UCSD-AML1 (cell line): Measurements from ENCODE around the gene TMEM174.
"Not testable (repeated sequence)": the region's sequence is repeated elsewhere in the genome, so short reads cannot be mapped to it uniquely, and the experiment has no call there.

Experiments used
- DNase-seq: peaks from one replicate; lab custom pipeline; 2025; ENCODE audit not compliant: unreplicated experiment; lab: John Stamatoyannopoulos, UW

Gene TMEM174

GRCh38 chr5:73219336-73219735 is 46.3 kb downstream of the TMEM174 start:
- DNase-seq, result not testable (repeated sequence)

GRCh38 chr5:73221161-73221560 is 48.2 kb downstream of the TMEM174 start:
- no peak for DNase-seq

GRCh38 chr5:73221726-73222125 is 48.7 kb downstream of the TMEM174 start:
- DNase-seq, result no peak

- DNase-seq, result no peak
Observed at GRCh38 chr5:73222173-73222572, 49.2 kb downstream of the TMEM174 start.
